HuH-7 (cell line): Measurements from ENCODE around the gene ARRB1.

Source experiments
- DNase-seq: peaks from one replicate; pipeline ENCODE4 v3.0.0; 2011; ENCODE audit warnings: low spot score

ARRB1 gene

DNA sequence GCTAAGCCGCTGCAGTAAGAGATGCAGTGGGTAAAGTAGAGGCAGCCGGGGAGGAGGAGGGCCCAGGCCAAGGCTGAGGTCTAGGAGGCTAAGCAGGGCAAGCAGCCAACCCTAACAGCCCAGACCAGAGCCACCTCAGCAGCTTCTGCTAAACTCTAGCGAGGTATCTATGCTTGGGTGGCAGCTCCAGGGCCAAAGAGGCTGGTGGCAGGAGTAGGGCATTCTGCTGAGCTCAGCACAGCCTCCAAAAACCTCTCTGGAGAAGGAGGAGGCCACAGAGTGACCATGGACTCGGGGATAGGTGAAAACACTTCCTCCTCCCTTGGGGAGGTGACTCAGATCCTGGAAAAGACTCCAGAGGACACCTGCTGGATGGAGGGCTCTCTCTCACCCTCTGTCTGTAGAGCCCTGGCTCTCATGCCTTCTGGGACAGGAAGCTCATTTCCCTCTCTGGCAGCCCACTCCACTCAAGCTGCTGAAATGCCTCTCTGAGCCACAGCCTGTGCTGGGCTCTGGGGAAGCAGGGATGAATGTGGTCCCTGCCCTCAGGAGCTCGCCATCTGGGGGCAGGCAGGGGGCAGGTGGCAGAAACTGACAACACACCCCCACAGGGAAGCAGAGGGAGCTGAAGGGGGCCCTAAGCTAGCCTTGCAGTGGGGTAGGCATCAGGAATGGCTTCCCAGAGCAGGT is 127.4 kb downstream of the ARRB1 start:
- peak; percentile 40 for DNase-seq

GRCh38 chr11:75219869-75220268 is 131.6 kb downstream of the ARRB1 start:
- DNase-seq, result no peak

GRCh38 chr11:75214843-75215242 is 136.6 kb downstream of the ARRB1 start:
- DNase-seq, result no peak

GRCh38 chr11:75214411-75214821 is 137.0 kb downstream of the ARRB1 start:
- peak; percentile 64 for DNase-seq
